Gastroesophageal sphincter (tissue), 3 donors: ENCODE data around the gene CDK4.

Source experiments
- CTCF ChIP-seq, 4 experiments: fragments of 200-600 bp in 2 of 4; fragments of 450-650 bp in 2 of 4; sonication (generic) in 1 of 4; IDR thresholded peaks; one replicate each; pipeline ENCODE4 v1.5.1; 2017 to 2019; ENCODE audit warnings: antibody characterized with exemption in 4 of 4, mild to moderate bottlenecking in 2 of 4, moderate library complexity in 2 of 4
- EP300 ChIP-seq: sonication (generic); formaldehyde crosslinking; IDR thresholded peaks from one replicate; pipeline ENCODE4 v1.6.1; 2017; ENCODE audit warnings: antibody characterized with exemption, mild to moderate bottlenecking
- POLR2A ChIP-seq, 2 donors: fragments of 450-650 bp; IDR thresholded peaks; one replicate each; pipeline ENCODE4 v1.6.1; 2017; ENCODE audit warnings: antibody characterized with exemption in 2 of 2, mild to moderate bottlenecking in 2 of 2, moderate library complexity in 1 of 2

- TF ChIP-seq CTCF (IDR thresholded peaks at IDR 0.05) = no peak
- no peak for TF ChIP-seq POLR2A (IDR thresholded peaks at IDR 0.05)
- TF ChIP-seq EP300 = no peak
These were observed 16.8 kb downstream of the CDK4 start for GRCh38 chr12:57735198-57735855.
